ENCODE measurements around the gene RASSF3. TPM values are rescaled to one million over a fixed set of nuclear protein-coding genes. Genes with fewer than 3 reads are reported as not detected.
"Not testable (repeated sequence)": the region's sequence is repeated elsewhere in the genome, so short reads cannot be mapped to it uniquely, and the experiment has no call there.

Gene RASSF3
- total RNA-seq, 1 experiment from 2014 or later, result 27.2 TPM

- H3K27ac ChIP-seq, result no peak overlapping the region
- no peaks in the 10 kb centered on the region for H3K9me3 ChIP-seq (replicated peaks)
- no peaks in the 10 kb centered on the region for H3K4me1 ChIP-seq
- DNase-seq, result no peak
- H3K27me3 ChIP-seq, result no peaks in the 10 kb centered on the region
- peaks cover 5% of the 10 kb centered on the region; the same call in 1 of the 2 replicates for H3K36me3 ChIP-seq
- H3K4me3 ChIP-seq, result no peak overlapping the region
Observed at GRCh38 chr12:64680235-64680634, 69.9 kb downstream of the RASSF3 start.

- H3K27ac ChIP-seq, result no peak overlapping the region
Observed at GRCh38 chr12:64681200-64682052, 71.1 kb downstream of the RASSF3 start.

GRCh38 chr12:64682572-64683277 is 72.4 kb downstream of the RASSF3 start:
- no peak for DNase-seq
- H3K27ac ChIP-seq, result no peak overlapping the region
- no peak overlapping the region for H3K4me3 ChIP-seq
- H3K36me3 ChIP-seq, result peaks cover 6% of the 10 kb centered on the region; the same call in 1 of the 2 replicates
- no peaks in the 10 kb centered on the region for H3K9me3 ChIP-seq (replicated peaks)
- H3K4me1 ChIP-seq, result 0 out of 2 replicates have a peak, but pooled peaks cover 3% of the 10 kb centered on the region
- no peaks in the 10 kb centered on the region for H3K27me3 ChIP-seq

More at GRCh38 chr12:64681200-64682052, 71.1 kb downstream of the RASSF3 start:
- Histone ChIP-seq H3K4me1 (no peaks in the 10 kb centered on the region), H3K9me3 (replicated peaks) (no peaks in the 10 kb centered on the region), H3K27me3 (no peaks in the 10 kb centered on the region), H3K36me3 (peaks cover 6% of the 10 kb centered on the region; the same call in 1 of the 2 replicates), H3K4me3 (no peak overlapping the region)
- DNase-seq, result no peak

GRCh38 chr12:64683816-64684543 is 73.7 kb downstream of the RASSF3 start:
- 0 out of 2 replicates have a peak, but pooled peaks cover 6% of the 10 kb centered on the region for H3K4me1 ChIP-seq
- H3K36me3 ChIP-seq, result peaks cover 15% of the 10 kb centered on the region; the same call in 1 of the 2 replicates
- H3K27ac ChIP-seq, result no peak overlapping the region
- H3K27me3 ChIP-seq, result no peaks in the 10 kb centered on the region
- DNase-seq, result no peak
- H3K9me3 ChIP-seq (replicated peaks), result no peaks in the 10 kb centered on the region
- H3K4me3 ChIP-seq, result no peak overlapping the region

- no peak for DNase-seq
- Histone ChIP-seq H3K4me3 (no peak overlapping the region), H3K9me3 (replicated peaks) (no peaks in the 10 kb centered on the region), H3K27ac (no peak overlapping the region), H3K27me3 (no peaks in the 10 kb centered on the region), H3K4me1 (0 out of 2 replicates have a peak, but pooled peaks cover 6% of the 10 kb centered on the region), H3K36me3 (peaks cover 16% of the 10 kb centered on the region; the same call in 1 of the 2 replicates)
Observed at GRCh38 chr12:64685050-64685449, 74.8 kb downstream of the RASSF3 start.

- no peak for DNase-seq
- Histone ChIP-seq H3K27me3 (no peaks in the 10 kb centered on the region), H3K4me3 (no peak overlapping the region), H3K27ac (no peak overlapping the region), H3K9me3 (replicated peaks) (no peaks in the 10 kb centered on the region), H3K4me1 (0 out of 2 replicates have a peak, but pooled peaks cover 6% of the 10 kb centered on the region), H3K36me3 (peaks cover 16% of the 10 kb centered on the region; the same call in 1 of the 2 replicates)
Observed at GRCh38 chr12:64685605-64686004, 75.3 kb downstream of the RASSF3 start.

GRCh38 chr12:64687816-64688215 is 77.5 kb downstream of the RASSF3 start:
- Histone ChIP-seq H3K4me3 (no peak overlapping the region), H3K27ac (no peak overlapping the region), H3K4me1 (peaks cover 22% of the 10 kb centered on the region), H3K9me3 (replicated peaks) (no peaks in the 10 kb centered on the region), H3K36me3 (peaks cover 18% of the 10 kb centered on the region; the same call in 1 of the 2 replicates), H3K27me3 (no peaks in the 10 kb centered on the region)
- peak in 1 of 2 experiments; percentile 35 for DNase-seq

GRCh38 chr12:64688219-64688618 is 77.9 kb downstream of the RASSF3 start:
- no peak for DNase-seq
- no peak overlapping the region for H3K4me3 ChIP-seq
- no peak overlapping the region for H3K27ac ChIP-seq
- H3K9me3 ChIP-seq (replicated peaks), result no peaks in the 10 kb centered on the region
- no peaks in the 10 kb centered on the region for H3K27me3 ChIP-seq
- peaks cover 22% of the 10 kb centered on the region for H3K4me1 ChIP-seq
- peaks cover 18% of the 10 kb centered on the region; the same call in 1 of the 2 replicates for H3K36me3 ChIP-seq

GRCh38 chr12:64688715-64689114 is 78.4 kb downstream of the RASSF3 start:
- peaks cover 22% of the 10 kb centered on the region for H3K36me3 ChIP-seq
- H3K4me3 ChIP-seq, result no peak overlapping the region
- no peaks in the 10 kb centered on the region for H3K27me3 ChIP-seq
- no peak overlapping the region for H3K27ac ChIP-seq
- no peak for DNase-seq
- H3K4me1 ChIP-seq, result peaks cover 22% of the 10 kb centered on the region
- H3K9me3 ChIP-seq (replicated peaks), result no peaks in the 10 kb centered on the region

GRCh38 chr12:64690236-64690635 is 79.9 kb downstream of the RASSF3 start:
- not testable (repeated sequence) for H3K4me3 ChIP-seq; H3K27me3 ChIP-seq; DNase-seq; H3K27ac ChIP-seq; H3K9me3 ChIP-seq (replicated peaks)
- Histone ChIP-seq H3K4me1 (peaks cover 22% of the 10 kb centered on the region), H3K36me3 (peaks cover 20% of the 10 kb centered on the region)

- H3K4me1 ChIP-seq, result peaks cover 22% of the 10 kb centered on the region
- peaks cover 19% of the 10 kb centered on the region for H3K36me3 ChIP-seq
- peak; percentile 35 to 75 for DNase-seq
- peak overlapping the region; percentile 6 for H3K27ac ChIP-seq
- no peaks in the 10 kb centered on the region for H3K27me3 ChIP-seq
- H3K4me3 ChIP-seq, result no peak overlapping the region
- H3K9me3 ChIP-seq (replicated peaks), result no peaks in the 10 kb centered on the region
Observed at GRCh38 chr12:64691227-64691794, 81.0 kb downstream of the RASSF3 start.

GRCh38 chr12:64691795-64692583 is 81.7 kb downstream of the RASSF3 start:
- Histone ChIP-seq H3K9me3 (replicated peaks) (no peaks in the 10 kb centered on the region), H3K36me3 (peaks cover 19% of the 10 kb centered on the region), H3K27me3 (no peaks in the 10 kb centered on the region), H3K27ac (peak overlapping the region; percentile 6), H3K4me1 (peaks cover 22% of the 10 kb centered on the region), H3K4me3 (no peak overlapping the region)
- peak; percentile 35 to 77 for DNase-seq

GRCh38 chr12:64694130-64695040 is 84.1 kb downstream of the RASSF3 start:
- Histone ChIP-seq H3K4me3 (no peak overlapping the region), H3K27ac (no peak overlapping the region), H3K36me3 (peaks cover 13% of the 10 kb centered on the region), H3K4me1 (peaks cover 16% of the 10 kb centered on the region), H3K9me3 (replicated peaks) (no peaks in the 10 kb centered on the region), H3K27me3 (no peaks in the 10 kb centered on the region)
- DNase-seq, result no peak

Data from SJCRH30 (cell line).